Loucy (cell line): ENCODE data around the gene ZNF134.

Experiments
- CTCF ChIP-seq: fragments of 200-600 bp; sonication (generic); conservative IDR thresholded peaks from 2 replicates; pipeline ENCODE4 v1.5.1; 2014; ENCODE audit warnings: mild to moderate bottlenecking, antibody characterized with exemption, low read length
- EZH2phosphoT487 ChIP-seq: fragments of 200-600 bp; IDR thresholded peaks from 2 replicates; pipeline ENCODE4 v1.6.1; 2018; ENCODE audit warnings: antibody characterized with exemption, mild to moderate bottlenecking, moderate library complexity, borderline replicate concordance

DNA sequence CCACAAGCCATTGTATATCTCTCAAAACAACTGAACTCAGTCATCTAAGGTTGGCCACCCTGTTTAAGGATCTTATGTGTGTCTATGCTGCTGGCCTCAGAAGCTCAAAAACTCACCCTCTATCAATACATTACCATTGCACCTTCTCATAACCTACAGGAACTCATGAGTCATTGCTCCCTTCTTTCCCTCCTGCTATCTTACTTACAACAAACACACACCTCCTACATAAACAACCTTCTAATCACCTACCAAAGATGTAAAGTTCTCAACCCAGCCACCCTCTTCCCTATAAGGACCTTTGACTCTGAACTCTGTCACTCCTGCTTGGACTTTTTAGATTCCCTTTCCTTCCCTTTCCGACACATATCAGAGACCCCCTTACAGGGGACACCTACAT lies 41.4 kb downstream of the ZNF134 start:
- TF ChIP-seq CTCF (no peak), EZH2phosphoT487 (no peak)
